Neural progenitor cell (in vitro differentiated cells): ENCODE measurements around the gene SOD3. TPM values are rescaled to one million over a fixed set of nuclear protein-coding genes. Genes with fewer than 3 reads are reported as not detected.

Experiments used
- DNase-seq: peaks from one replicate; pipeline ENCODE4 v3.0.0-alpha.2; 2016; ENCODE audit warnings: low spot score
- H2AFZ ChIP-seq: fragments of 200-600 bp; sonication (generic); replicated peaks from 2 replicates; pipeline ENCODE4 v1.6.1; 2016; ENCODE audit warnings: antibody characterized with exemption
- H3F3A ChIP-seq: fragments of 200-600 bp; sonication (generic); 2 replicates; pipeline ENCODE4 v1.6.1; 2016; ENCODE audit warnings: antibody characterized with exemption, low read depth
- H3K27ac ChIP-seq: fragments of 200-600 bp; sonication (generic); 2 replicates; pipeline ENCODE4 v1.5.1; 2016; ENCODE audit warnings: mild to moderate bottlenecking
- H3K27me3 ChIP-seq: fragments of 200-600 bp; sonication (generic); 2 replicates; pipeline ENCODE4 v1.6.1; 2016; ENCODE audit warnings: mild to moderate bottlenecking, moderate library complexity
- H3K36me3 ChIP-seq: fragments of 200-600 bp; sonication (generic); 2 replicates; pipeline ENCODE4 v1.5.1; 2016
- H3K4me1 ChIP-seq: fragments of 200-600 bp; sonication (generic); 2 replicates; pipeline ENCODE4 v1.6.1; 2016; ENCODE audit warnings: mixed run types
- H3K4me2 ChIP-seq: fragments of 200-600 bp; sonication (generic); 2 replicates; pipeline ENCODE4 v1.6.1; 2016
- H3K4me3 ChIP-seq: fragments of 200-600 bp; sonication (generic); 2 replicates; pipeline ENCODE4 v1.5.1; 2016
- H3K79me2 ChIP-seq: fragments of 200-600 bp; sonication (generic); 2 replicates; pipeline ENCODE4 v1.6.1; 2016; ENCODE audit warnings: low read depth
- H3K9ac ChIP-seq: fragments of 200-600 bp; sonication (generic); 2 replicates; pipeline ENCODE4 v1.6.1; 2016
- H3K9me3 ChIP-seq: fragments of 200-600 bp; sonication (generic); 2 replicates; pipeline ENCODE4 v1.5.1; 2016; ENCODE audit warnings: low read depth
- H4K20me1 ChIP-seq: fragments of 200-600 bp; sonication (generic); 2 replicates; pipeline ENCODE4 v1.6.1; 2016; ENCODE audit warnings: low read depth
- H3K27ac Mint-ChIP-seq: 3 replicates; pipeline ENCODE4 v1.8.0; 2021; ENCODE audit warnings: mixed read lengths
- H3K27me3 Mint-ChIP-seq: 2 replicates; pipeline ENCODE4 v1.8.0; 2022; ENCODE audit warnings: low read depth, mild to moderate bottlenecking, inconsistent platforms, moderate library complexity, mixed read lengths; ENCODE audit not compliant: insufficient read depth
- H3K36me3 Mint-ChIP-seq: 3 replicates; pipeline ENCODE4 v1.8.0; 2021; ENCODE audit warnings: mixed read lengths
- H3K4me1 Mint-ChIP-seq: 3 replicates; pipeline ENCODE4 v1.8.0; 2021; ENCODE audit warnings: mixed read lengths
- H3K4me3 Mint-ChIP-seq: 3 replicates; pipeline ENCODE4 v1.8.0; 2021; ENCODE audit warnings: mild to moderate bottlenecking, moderate library complexity, mixed read lengths
- H3K9me3 Mint-ChIP-seq: 3 replicates; pipeline ENCODE4 v1.8.0; 2020; ENCODE audit warnings: mixed read lengths
- EZH2 ChIP-seq: fragments of 200-600 bp; sonication (generic); IDR thresholded peaks from 2 replicates; pipeline ENCODE4 v1.6.1; 2017; ENCODE audit warnings: antibody characterized with exemption, mild to moderate bottlenecking, moderate library complexity
- EZH2phosphoT487 ChIP-seq: fragments of 200-600 bp; sonication (generic); IDR thresholded peaks from 2 replicates; pipeline ENCODE4 v1.6.1; 2017; ENCODE audit warnings: antibody characterized with exemption
- total RNA-seq: library from RNA; depleted of rRNA; stranded (reverse); fragments of >200 nt; gene quantifications from 2 replicates; pipeline ENCODE4 v1.2.3, GENCODE V29; 2015; ENCODE audit warnings: low replicate concordance
- TF ChIP-seq, protein P1 (sequence below): fragments of 200-600 bp; sonication (generic); IDR thresholded peaks from 2 replicates; pipeline ENCODE4 v1.5.1; 2017; ENCODE audit warnings: antibody characterized with exemption, mild to moderate bottlenecking

The SOD3 gene
- total RNA-seq, 1 donor from 2014 or later = 0.11 TPM

DNA sequence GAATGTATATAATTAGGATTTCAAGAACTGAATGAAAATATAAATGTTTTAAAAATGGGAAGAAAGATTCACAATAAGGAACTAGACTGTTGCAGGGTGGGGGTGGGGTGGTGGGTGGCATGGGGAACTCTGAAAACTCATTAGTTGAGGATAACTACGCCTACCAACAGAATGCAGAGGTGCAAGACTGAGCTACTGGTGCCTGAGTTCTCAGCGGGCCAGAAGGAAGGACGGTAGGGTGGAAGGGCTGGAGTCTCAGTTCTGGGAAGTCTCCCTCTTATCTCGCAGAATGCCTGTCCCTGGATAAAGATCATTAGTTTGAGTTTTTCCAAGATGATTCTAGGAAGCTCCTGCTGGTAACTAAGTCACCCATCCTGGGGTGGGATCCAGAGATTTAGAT lies 1.3 kb upstream of the SOD3 start:
- peaks cover 8% of the 10 kb centered on the region for H3K27me3 Mint-ChIP-seq
- H4K20me1 ChIP-seq = no peaks in the 10 kb centered on the region
- H3K36me3 ChIP-seq = no peaks in the 10 kb centered on the region
- no peak for DNase-seq
- H3K9ac ChIP-seq = no peak overlapping the region
- H3K4me1 Mint-ChIP-seq = peaks cover 19% of the 10 kb centered on the region
- no peak overlapping the region for H3K27ac Mint-ChIP-seq
- no peak for TF ChIP-seq EZH2phosphoT487
- no peak for TF ChIP-seq EZH2
- TF ChIP-seq, protein P1, sequence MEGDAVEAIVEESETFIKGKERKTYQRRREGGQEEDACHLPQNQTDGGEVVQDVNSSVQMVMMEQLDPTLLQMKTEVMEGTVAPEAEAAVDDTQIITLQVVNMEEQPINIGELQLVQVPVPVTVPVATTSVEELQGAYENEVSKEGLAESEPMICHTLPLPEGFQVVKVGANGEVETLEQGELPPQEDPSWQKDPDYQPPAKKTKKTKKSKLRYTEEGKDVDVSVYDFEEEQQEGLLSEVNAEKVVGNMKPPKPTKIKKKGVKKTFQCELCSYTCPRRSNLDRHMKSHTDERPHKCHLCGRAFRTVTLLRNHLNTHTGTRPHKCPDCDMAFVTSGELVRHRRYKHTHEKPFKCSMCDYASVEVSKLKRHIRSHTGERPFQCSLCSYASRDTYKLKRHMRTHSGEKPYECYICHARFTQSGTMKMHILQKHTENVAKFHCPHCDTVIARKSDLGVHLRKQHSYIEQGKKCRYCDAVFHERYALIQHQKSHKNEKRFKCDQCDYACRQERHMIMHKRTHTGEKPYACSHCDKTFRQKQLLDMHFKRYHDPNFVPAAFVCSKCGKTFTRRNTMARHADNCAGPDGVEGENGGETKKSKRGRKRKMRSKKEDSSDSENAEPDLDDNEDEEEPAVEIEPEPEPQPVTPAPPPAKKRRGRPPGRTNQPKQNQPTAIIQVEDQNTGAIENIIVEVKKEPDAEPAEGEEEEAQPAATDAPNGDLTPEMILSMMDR = no peak
- peaks cover 8% of the 10 kb centered on the region for H3K4me1 ChIP-seq
- peaks cover 46% of the 10 kb centered on the region for H3K27me3 ChIP-seq
- H3F3A ChIP-seq = no peaks in the 10 kb centered on the region
- H3K9me3 ChIP-seq = no peaks in the 10 kb centered on the region
- no peak overlapping the region for H3K4me2 ChIP-seq
- H3K79me2 ChIP-seq = no peaks in the 10 kb centered on the region
- H3K4me3 Mint-ChIP-seq = no peak overlapping the region
- no peak overlapping the region for H3K27ac ChIP-seq
- H2AFZ ChIP-seq = no peak overlapping the region
- peaks cover 3% of the 10 kb centered on the region for H3K9me3 Mint-ChIP-seq
- H3K4me3 ChIP-seq = no peak overlapping the region
- peaks cover 2% of the 10 kb centered on the region for H3K36me3 Mint-ChIP-seq

DNA sequence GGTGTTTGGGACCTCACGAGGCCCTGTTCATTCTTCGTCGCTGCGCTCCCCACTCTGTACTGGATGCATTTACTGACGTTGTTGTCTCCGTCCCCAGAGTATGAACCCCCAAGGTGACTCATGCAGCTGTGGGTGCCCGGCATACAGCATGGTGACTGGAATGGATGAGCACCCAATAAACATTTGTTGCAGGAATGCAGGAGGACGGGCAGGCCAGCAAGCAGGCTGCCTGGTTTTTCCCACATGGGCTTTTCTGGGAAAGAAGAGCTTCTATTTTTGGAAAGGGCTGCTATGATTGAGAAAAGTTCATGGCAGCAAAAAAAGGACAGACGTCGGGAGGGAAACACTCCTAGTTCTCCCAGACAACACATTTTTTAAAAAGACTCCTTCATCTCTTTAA lies 893 bp upstream of the SOD3 start:
- H3K27me3 Mint-ChIP-seq = peaks cover 8% of the 10 kb centered on the region
- Histone ChIP-seq H2AFZ (no peak overlapping the region), H3K27ac (no peak overlapping the region), H3K9ac (no peak overlapping the region), H3K36me3 (no peaks in the 10 kb centered on the region), H3K9me3 (no peaks in the 10 kb centered on the region), H3K4me2 (no peak overlapping the region), H3K27me3 (peaks cover 50% of the 10 kb centered on the region), H3F3A (no peaks in the 10 kb centered on the region), H3K4me1 (peaks cover 8% of the 10 kb centered on the region), H4K20me1 (no peaks in the 10 kb centered on the region), H3K4me3 (no peak overlapping the region), H3K79me2 (no peaks in the 10 kb centered on the region)
- no peak overlapping the region for H3K4me3 Mint-ChIP-seq
- peaks cover 19% of the 10 kb centered on the region for H3K4me1 Mint-ChIP-seq
- DNase-seq = no peak
- H3K9me3 Mint-ChIP-seq = peaks cover 4% of the 10 kb centered on the region
- TF ChIP-seq, protein P1 = no peak
- TF ChIP-seq EZH2phosphoT487 (no peak), EZH2 (no peak)
- no peak overlapping the region for H3K27ac Mint-ChIP-seq
- H3K36me3 Mint-ChIP-seq = peaks cover 2% of the 10 kb centered on the region

DNA sequence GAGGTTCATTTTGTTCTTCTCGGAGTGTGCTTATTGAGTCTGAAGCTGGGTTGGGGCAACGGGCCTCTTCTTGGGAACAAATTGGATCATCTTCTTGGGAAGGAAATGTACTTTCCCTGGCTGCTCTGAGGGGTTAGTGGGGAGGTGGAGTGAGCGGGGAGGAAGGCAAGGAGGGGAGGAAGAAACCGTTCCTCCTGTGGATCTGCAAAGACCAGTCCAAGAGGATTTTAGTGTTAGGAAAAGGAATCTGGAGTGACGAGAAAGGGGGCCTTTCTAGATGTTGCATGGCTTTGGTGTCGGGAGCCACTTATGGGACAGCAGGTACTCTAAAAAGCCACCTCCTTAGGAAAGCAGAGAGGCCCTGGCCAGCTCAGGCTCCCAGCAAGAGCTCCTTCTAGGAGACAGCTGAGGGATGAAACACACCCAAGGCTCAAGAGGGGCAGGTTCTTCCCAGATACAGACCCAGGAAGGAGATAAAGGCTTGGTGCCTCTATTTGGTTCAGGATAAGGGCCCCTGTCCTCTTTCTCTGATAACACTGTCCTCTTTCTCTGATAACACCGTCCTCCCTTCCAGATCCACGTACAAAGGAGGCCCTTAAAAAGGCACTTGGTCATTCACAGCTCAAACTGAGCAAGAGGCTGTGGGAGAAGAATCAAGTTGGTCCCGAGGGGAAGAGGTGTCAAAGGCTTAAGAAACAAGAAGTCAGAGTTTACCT lies 451 bp downstream of the SOD3 start:
- no peak for TF ChIP-seq EZH2phosphoT487
- no peak for TF ChIP-seq EZH2
- TF ChIP-seq, protein P1 = no peak
- H3K27ac ChIP-seq = no peak overlapping the region
- Mint-ChIP-seq H3K27ac (peak overlapping the region; percentile 91), H3K9me3 (peaks cover 6% of the 10 kb centered on the region), H3K4me3 (peak overlapping the region; percentile 8), H3K27me3 (peaks cover 9% of the 10 kb centered on the region), H3K4me1 (peaks cover 22% of the 10 kb centered on the region), H3K36me3 (peaks cover 2% of the 10 kb centered on the region)
- peak overlapping the region; percentile 37 for H3K4me3 ChIP-seq
- peak overlapping the region; percentile 88 for H2AFZ ChIP-seq
- H3K27me3 ChIP-seq = peaks cover 64% of the 10 kb centered on the region
- peak overlapping the region; percentile 75 for H3K4me2 ChIP-seq
- no peaks in the 10 kb centered on the region for H3F3A ChIP-seq
- H3K79me2 ChIP-seq = no peaks in the 10 kb centered on the region
- DNase-seq = no peak
- H4K20me1 ChIP-seq = no peaks in the 10 kb centered on the region
- H3K4me1 ChIP-seq = peaks cover 9% of the 10 kb centered on the region
- H3K9me3 ChIP-seq = no peaks in the 10 kb centered on the region
- no peak overlapping the region for H3K9ac ChIP-seq
- no peaks in the 10 kb centered on the region for H3K36me3 ChIP-seq
